LNCAP (cell line): ENCODE data around the gene AFAP1.

Experiments used
- CTCF ChIP-seq: fragments of 450-650 bp; IDR thresholded peaks from 2 replicates; pipeline ENCODE4 v1.5.1; 2017; ENCODE audit warnings: mild to moderate bottlenecking

AFAP1 gene

GRCh38 chr4:7752649-7753048, 187.0 kb downstream of the AFAP1 start:
- no peak for TF ChIP-seq CTCF

GRCh38 chr4:7750972-7751371, 188.7 kb downstream of the AFAP1 start:
- no peak for TF ChIP-seq CTCF

DNA sequence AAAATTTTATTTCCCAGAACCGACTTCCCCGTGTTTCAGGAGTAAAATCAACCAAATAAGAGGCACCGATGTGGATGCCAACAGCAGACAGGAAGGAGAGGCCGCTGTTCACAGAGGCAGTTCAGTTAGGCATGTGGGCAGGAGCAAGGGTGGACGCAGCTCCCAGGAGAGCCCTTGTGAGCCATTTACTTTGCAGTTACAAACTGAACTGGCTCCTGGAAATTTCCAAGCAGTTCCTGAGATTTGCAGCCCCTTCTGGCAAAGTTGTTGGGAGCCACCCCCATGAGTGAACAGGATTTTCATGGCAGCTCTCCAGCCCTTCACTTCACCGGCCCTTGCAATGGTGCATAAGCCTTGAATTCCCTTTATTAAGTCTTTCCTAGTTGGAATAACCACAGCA, 189.1 kb downstream of the AFAP1 start:
- TF ChIP-seq CTCF = no peak

GRCh38 chr4:7747566-7747965, 192.1 kb downstream of the AFAP1 start:
- no peak for TF ChIP-seq CTCF

DNA sequence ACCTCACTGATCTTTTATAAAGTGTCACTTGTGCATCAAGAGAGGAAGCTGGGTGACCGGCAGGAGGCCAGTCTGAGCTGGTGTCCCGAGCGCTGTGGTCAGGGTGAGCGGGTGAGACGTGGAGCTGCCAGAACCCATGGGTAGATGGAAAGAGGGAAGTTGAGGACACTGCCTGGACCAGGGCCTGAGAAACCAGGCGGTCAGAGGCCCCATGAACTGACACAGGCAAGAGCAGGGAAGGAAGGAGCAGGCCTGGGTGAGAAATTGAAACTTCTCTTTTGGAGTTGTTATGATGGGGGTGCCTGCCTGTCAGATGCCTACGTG, 192.6 kb downstream of the AFAP1 start:
- no peak for TF ChIP-seq CTCF

DNA sequence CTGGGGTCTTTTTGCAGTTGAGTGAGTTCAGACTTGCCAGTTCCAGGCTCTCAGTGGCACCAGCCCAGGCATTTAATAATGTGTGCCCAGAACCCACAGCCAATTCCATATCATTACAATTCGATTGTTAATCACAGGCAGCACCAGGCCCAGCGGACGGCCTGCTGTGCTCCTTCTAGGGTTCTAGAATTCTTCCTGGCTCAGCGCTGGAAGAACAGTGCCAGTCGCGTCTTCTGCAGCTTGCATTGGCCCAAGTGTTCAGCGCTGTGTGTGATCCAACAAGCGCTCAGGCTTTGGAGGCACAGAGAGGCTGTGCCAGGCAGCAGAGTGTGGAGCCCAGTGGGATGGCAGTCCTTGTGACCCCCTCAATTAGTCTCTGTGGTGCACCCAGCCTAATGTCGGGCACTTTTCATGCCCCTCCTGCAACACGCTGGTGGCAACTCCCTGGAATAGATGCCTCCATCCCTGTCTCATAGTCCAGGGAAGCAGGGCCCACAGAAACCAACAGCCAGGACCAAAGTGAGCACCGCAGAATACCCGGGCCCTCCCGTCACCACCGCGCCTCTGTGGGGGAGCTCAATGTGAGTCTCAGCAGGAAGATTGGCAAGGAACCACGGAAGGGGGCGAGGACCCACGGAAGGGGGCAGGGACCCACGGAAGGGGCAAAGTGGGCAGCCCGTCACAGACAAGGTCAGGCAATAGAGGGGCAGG, 193.2 kb downstream of the AFAP1 start:
- TF ChIP-seq CTCF = no peak

DNA sequence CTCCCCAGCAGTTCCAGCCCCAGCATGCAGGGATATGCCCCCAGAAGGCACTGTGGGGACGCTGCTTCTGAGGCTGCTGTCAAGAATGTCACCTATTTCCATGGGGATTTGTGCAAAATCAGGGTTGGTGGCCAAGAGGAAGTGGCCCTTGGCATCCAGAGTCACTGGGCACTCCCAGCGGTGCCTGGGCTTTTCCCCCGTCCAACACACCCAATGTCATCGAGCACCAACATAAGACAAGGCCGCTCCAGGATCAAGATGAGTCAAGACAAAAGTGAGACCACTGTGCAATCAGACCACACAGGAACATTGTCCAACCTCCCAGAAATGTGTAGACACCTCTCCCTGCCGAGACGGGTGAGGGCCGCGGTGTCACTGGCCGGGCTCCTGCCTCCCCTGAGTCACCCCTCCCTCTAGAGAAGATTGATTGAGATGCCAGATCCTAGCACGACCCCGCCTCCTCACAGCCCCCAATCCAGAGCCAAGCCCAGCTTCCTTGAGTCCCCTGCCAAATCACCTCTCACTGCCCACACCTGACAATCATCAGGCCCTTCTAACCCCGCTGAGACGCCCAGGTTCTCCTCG, 194.3 kb downstream of the AFAP1 start:
- no peak for TF ChIP-seq CTCF
